MCF 10A (cell line): ENCODE data around the gene SAMD11. TPM values are rescaled to one million over a fixed set of nuclear protein-coding genes. Genes with fewer than 3 reads are reported as not detected.

ENCODE experiments used
- BruUV-seq: library from RNA; stranded (reverse); fragments of 400-500 nt; replicated peaks from 2 replicates; lab custom pipeline; 2021; lab: Mats Ljungman, UMichigan
- CTCF ChIA-PET: fragments of 300-600 bp; sonication (Branson Sonifier 250); formaldehyde crosslinking; extraction: SDS; loops from one replicate; lab custom pipeline; 2021; ENCODE audit warnings: antibody characterized with exemption, inconsistent platforms; lab: Yijun Ruan, JAX
- POLR2A ChIA-PET: fragments of 300-600, 350-650 bp; sonication (Branson Sonifier 250); formaldehyde crosslinking; extraction: SDS; loops from one replicate; lab custom pipeline; 2020; ENCODE audit warnings: antibody characterized with exemption, inconsistent platforms; lab: Yijun Ruan, JAX
- DNase-seq: peaks from one replicate; pipeline ENCODE4 v3.0.0-alpha.2; 2018; ENCODE audit not compliant: unreplicated experiment
- H3K27ac Mint-ChIP-seq: one replicate; pipeline ENCODE4 v1.8.0; 2022; ENCODE audit warnings: mild to moderate bottlenecking, low read depth, mixed read lengths; ENCODE audit not compliant: unreplicated experiment
- H3K27me3 Mint-ChIP-seq: one replicate; pipeline ENCODE4 v1.8.0; 2022; ENCODE audit warnings: mixed read lengths; ENCODE audit not compliant: insufficient read depth, unreplicated experiment
- H3K36me3 Mint-ChIP-seq: one replicate; pipeline ENCODE4 v1.8.0; 2022; ENCODE audit warnings: mild to moderate bottlenecking, moderate library complexity, mixed read lengths; ENCODE audit not compliant: insufficient read depth, unreplicated experiment
- H3K4me1 Mint-ChIP-seq: one replicate; pipeline ENCODE4 v1.8.0; 2022; ENCODE audit warnings: mixed read lengths; ENCODE audit not compliant: insufficient read depth, unreplicated experiment
- H3K4me3 Mint-ChIP-seq: one replicate; pipeline ENCODE4 v1.8.0; 2022; ENCODE audit warnings: mild to moderate bottlenecking, moderate library complexity, mixed read lengths; ENCODE audit not compliant: unreplicated experiment
- H3K9me3 Mint-ChIP-seq: one replicate; pipeline ENCODE4 v1.8.0; 2022; ENCODE audit warnings: mixed read lengths; ENCODE audit not compliant: unreplicated experiment
- intact Hi-C: fragments of 100-400 bp; cut with micrococcal nuclease; formaldehyde crosslinking; loops from 2 replicates; pipeline ENCODE4 v1.14.1; 2022
- total RNA-seq: library from RNA; stranded (reverse); gene quantifications from 2 replicates; pipeline ENCODE4 v1.2.3, GENCODE V29; 2022
- TF ChIP-seq, protein P1 (sequence below): fragments of 200-600 bp; IDR thresholded peaks from one replicate; pipeline ENCODE4 v1.8.0; 2022; ENCODE audit warnings: antibody characterized with exemption, mild to moderate bottlenecking; ENCODE audit not compliant: unreplicated experiment

The SAMD11 gene
- total RNA-seq, 1 experiment from 2014 or later, result not detected

DNA sequence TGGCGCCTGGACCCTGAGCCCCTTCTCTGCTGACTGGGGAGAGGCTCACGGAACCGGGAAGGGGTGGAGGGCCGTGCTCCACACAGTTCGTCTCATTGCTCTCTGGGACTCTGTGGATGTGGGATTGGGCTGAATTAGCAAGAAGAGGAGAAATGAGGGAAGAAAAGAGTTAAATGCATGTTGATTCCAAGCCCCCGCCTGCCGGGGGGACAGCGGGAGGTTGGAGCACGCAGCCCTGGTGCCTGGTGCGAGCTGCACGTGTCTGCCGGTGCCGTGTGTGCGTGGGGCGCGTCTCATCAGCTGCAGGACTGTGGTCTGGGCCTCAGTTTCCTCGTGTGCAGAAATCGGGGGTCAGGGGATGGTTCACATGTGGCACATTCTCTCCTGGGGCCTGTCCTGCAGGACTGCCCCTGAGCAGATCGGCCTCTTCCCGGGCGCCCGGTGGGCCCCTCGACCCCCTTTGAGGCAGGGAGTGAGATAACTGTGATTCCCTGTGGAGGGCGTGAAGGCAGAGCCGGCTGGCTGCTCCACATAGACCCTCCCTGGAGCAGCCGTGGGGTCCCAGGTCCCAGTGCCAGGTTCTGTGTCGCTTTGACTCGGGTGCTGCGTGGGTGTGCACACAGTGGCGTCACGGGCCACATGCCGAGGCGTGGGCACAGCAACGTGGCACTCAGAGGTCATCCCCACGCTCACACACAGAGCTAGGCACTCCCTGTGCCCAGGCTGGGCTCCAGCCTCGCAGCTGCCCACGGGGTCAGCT, 11.4 kb downstream of the SAMD11 start:
- no peaks in the 10 kb centered on the region for H3K36me3 Mint-ChIP-seq

DNA sequence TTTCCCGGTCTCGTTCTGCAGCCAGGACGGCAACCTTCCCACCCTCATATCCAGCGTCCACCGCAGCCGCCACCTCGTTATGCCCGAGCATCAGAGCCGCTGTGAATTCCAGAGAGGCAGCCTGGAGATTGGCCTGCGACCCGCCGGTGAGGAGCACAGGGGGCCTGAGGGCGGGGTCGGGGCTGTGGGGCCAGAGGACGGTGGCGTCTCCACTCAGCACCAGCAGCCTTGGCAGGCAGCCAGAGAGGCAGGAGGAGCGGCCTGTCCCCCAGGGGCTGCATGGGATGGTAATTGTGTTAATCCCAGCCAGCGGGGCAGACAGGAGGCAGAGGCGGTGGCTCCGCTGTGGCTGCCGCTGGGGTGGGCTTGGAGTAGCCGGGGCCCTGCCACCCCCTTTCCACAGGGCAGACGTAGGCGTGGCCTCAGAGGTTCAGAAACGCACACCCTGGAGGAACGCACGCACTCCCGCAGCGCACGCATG, 12.1 kb downstream of the SAMD11 start:
- H3K4me3 Mint-ChIP-seq, result no peak overlapping the region
- ChIA-PET CTCF (interaction anchor here (0.7 kb wide), 1 partner anchor 31 kb away, joined by 6 read pairs; no protein-coding TSS in a partner anchor), POLR2A (no interaction called here)
- H3K27me3 Mint-ChIP-seq, result peaks cover 28% of the 10 kb centered on the region
- no peaks in the 10 kb centered on the region for H3K36me3 Mint-ChIP-seq
- no peak for DNase-seq
- intact Hi-C loops, result no loop called here
- H3K4me1 Mint-ChIP-seq, result no peaks in the 10 kb centered on the region
- H3K27ac Mint-ChIP-seq, result no peak overlapping the region
- no TSS peak for BruUV-seq
- TF ChIP-seq, protein P1, sequence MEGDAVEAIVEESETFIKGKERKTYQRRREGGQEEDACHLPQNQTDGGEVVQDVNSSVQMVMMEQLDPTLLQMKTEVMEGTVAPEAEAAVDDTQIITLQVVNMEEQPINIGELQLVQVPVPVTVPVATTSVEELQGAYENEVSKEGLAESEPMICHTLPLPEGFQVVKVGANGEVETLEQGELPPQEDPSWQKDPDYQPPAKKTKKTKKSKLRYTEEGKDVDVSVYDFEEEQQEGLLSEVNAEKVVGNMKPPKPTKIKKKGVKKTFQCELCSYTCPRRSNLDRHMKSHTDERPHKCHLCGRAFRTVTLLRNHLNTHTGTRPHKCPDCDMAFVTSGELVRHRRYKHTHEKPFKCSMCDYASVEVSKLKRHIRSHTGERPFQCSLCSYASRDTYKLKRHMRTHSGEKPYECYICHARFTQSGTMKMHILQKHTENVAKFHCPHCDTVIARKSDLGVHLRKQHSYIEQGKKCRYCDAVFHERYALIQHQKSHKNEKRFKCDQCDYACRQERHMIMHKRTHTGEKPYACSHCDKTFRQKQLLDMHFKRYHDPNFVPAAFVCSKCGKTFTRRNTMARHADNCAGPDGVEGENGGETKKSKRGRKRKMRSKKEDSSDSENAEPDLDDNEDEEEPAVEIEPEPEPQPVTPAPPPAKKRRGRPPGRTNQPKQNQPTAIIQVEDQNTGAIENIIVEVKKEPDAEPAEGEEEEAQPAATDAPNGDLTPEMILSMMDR, result no peak
- H3K9me3 Mint-ChIP-seq, result no peaks in the 10 kb centered on the region

More for the DNA sequence above, 11.4 kb downstream of the SAMD11 start:
- Mint-ChIP-seq H3K4me3 (no peak overlapping the region), H3K4me1 (no peaks in the 10 kb centered on the region), H3K27ac (no peak overlapping the region), H3K9me3 (no peaks in the 10 kb centered on the region), H3K27me3 (peaks cover 28% of the 10 kb centered on the region)
- intact Hi-C loops, result no loop called here
- no TSS peak for BruUV-seq
- TF ChIP-seq, protein P1, result no peak
- ChIA-PET CTCF (interaction anchor here (0.7 kb wide), 1 partner anchor 30 kb away, joined by 6 read pairs; no protein-coding TSS in a partner anchor), POLR2A (no interaction called here)
- DNase-seq, result no peak

DNA sequence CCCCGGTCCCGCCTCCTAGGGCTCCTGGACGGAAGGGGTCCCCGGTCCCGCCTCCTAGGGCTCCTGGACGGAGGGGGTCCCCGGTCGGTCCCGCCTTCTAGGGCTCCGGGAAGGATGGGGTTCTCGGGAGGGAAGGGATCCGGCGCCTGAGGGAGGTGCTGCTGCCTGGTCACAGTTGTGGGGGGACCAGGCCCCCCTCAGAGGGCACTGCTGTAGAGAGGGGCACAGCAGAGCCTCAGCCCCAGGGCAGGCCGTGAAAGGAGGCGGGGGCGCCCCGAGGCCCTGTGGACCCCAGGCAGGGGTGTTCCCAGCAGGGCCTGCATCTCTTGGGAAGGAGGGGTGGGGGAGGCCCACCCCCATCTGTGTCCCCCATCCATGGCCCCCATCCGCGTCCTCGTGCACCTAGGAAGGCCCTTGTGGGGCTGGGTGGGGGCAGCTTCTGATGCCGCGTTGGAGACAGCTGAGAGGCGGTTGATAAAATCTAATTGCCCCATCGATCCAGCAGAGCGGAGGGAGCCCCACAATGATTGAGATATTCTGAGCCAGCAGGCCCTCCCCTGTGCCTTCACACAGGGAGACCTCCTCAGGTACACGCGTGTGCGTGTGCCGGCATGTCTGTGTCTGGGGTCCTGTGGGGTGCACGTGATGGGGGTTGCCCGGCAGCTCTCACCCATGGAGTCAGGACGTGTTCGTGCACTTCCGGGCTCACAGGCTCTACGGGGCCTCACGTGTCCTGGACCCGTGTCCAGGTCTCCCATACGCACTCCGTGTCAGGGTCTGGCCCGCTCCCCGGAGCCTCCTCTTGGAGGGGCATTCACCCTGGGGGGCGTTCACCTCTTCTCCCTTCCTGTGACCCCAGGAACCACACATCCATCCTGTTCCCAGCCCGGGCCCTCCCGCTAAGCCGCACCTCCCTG, 12.9 kb downstream of the SAMD11 start:
- POLR2A ChIA-PET, result no interaction called here
- DNase-seq, result no peak
- H3K36me3 Mint-ChIP-seq, result no peaks in the 10 kb centered on the region
- TF ChIP-seq, protein P1, result no peak
- H3K4me1 Mint-ChIP-seq, result no peaks in the 10 kb centered on the region
- H3K27ac Mint-ChIP-seq, result no peak overlapping the region
- intact Hi-C loops, result no loop called here
- CTCF ChIA-PET, result interaction anchor here (3.9 kb wide), 1 partner anchor 30 kb away, joined by 34 read pairs; no protein-coding TSS in a partner anchor
- H3K9me3 Mint-ChIP-seq, result no peaks in the 10 kb centered on the region
- H3K4me3 Mint-ChIP-seq, result no peak overlapping the region
- no TSS peak for BruUV-seq
- peaks cover 28% of the 10 kb centered on the region for H3K27me3 Mint-ChIP-seq
